Mucosa of rectum (tissue), 2 donors: ENCODE results near the gene PIAS4.

Experiments
- H3K27ac ChIP-seq, 2 donors: one replicate each; pipeline ENCODE4 v1.7.0; 2013; ENCODE audit warnings: inconsistent platforms in 2 of 2, low read depth in 2 of 2, low read length in 2 of 2
- H3K27me3 ChIP-seq, 2 donors: one replicate each; pipeline ENCODE4 v1.7.0; 2013; ENCODE audit warnings: low read length in 2 of 2; ENCODE audit not compliant: control insufficient read depth in 2 of 2, insufficient read depth in 2 of 2
- H3K36me3 ChIP-seq, 2 donors: one replicate each; pipeline ENCODE4 v1.7.0; 2013; ENCODE audit warnings: low read length in 2 of 2; ENCODE audit not compliant: control insufficient read depth in 2 of 2, insufficient read depth in 2 of 2
- H3K4me1 ChIP-seq, 2 donors: one replicate each; pipeline ENCODE4 v1.7.0; 2013; ENCODE audit warnings: low read length in 2 of 2, mild to moderate bottlenecking in 1 of 2; ENCODE audit not compliant: control insufficient read depth in 2 of 2, insufficient read depth in 2 of 2
- H3K4me3 ChIP-seq, 2 donors: one replicate each; pipeline ENCODE4 v1.7.0; 2013; ENCODE audit warnings: low read length in 2 of 2
- H3K9ac ChIP-seq, 2 donors: one replicate each; pipeline ENCODE4 v1.7.0; 2013; ENCODE audit warnings: low read length in 2 of 2, low read depth in 1 of 2, mild to moderate bottlenecking in 1 of 2
- H3K9me3 ChIP-seq, 2 donors: one replicate each; pipeline ENCODE4 v1.7.0; 2013; ENCODE audit warnings: low read length in 2 of 2; ENCODE audit not compliant: control insufficient read depth in 2 of 2
- donor health status: healthy.
- donor health status: Normal muscosa, but diverticular disease.

Gene PIAS4

GRCh38 chr19:4014541-4015491 is 7.3 kb downstream of the PIAS4 start:
- Histone ChIP-seq H3K36me3 (peaks cover 0 to 28% of the 10 kb centered on the region in 2 donors), H3K9ac (no peak overlapping the region), H3K27me3 (no peaks in the 10 kb centered on the region), H3K4me1 (peaks cover 7 to 15% of the 10 kb centered on the region in 2 donors), H3K4me3 (no peak overlapping the region), H3K27ac (peak overlapping the region in 1 of 2 donors; percentile 16), H3K9me3 (no peaks in the 10 kb centered on the region)

- Histone ChIP-seq H3K4me3 (no peak overlapping the region), H3K27ac (peak overlapping the region in 1 of 2 donors; percentile 23), H3K4me1 (peaks cover 7 to 15% of the 10 kb centered on the region in 2 donors), H3K9ac (no peak overlapping the region), H3K36me3 (peaks cover 0 to 28% of the 10 kb centered on the region in 2 donors), H3K27me3 (no peaks in the 10 kb centered on the region), H3K9me3 (no peaks in the 10 kb centered on the region)
These were observed 8.3 kb downstream of the PIAS4 start for GRCh38 chr19:4015705-4016402.

- Histone ChIP-seq H3K4me3 (no peak overlapping the region), H3K27ac (peak overlapping the region in 1 of 2 donors; percentile 23), H3K4me1 (peaks cover 7 to 9% of the 10 kb centered on the region in 2 donors)
These were observed 8.9 kb downstream of the PIAS4 start for GRCh38 chr19:4016486-4016885.

GRCh38 chr19:4016903-4017638 is 9.5 kb downstream of the PIAS4 start:
- Histone ChIP-seq H3K4me1 (peaks cover 6 to 7% of the 10 kb centered on the region in 2 donors), H3K27me3 (no peaks in the 10 kb centered on the region), H3K4me3 (no peak overlapping the region), H3K9me3 (no peaks in the 10 kb centered on the region), H3K9ac (no peak overlapping the region), H3K36me3 (peaks cover 0 to 27% of the 10 kb centered on the region in 2 donors), H3K27ac (no peak overlapping the region)

More at GRCh38 chr19:4016486-4016885, 8.9 kb downstream of the PIAS4 start:
- no peak overlapping the region for H3K9ac ChIP-seq
- H3K9me3 ChIP-seq = no peaks in the 10 kb centered on the region
- H3K27me3 ChIP-seq = no peaks in the 10 kb centered on the region
- H3K36me3 ChIP-seq = peaks cover 0 to 25% of the 10 kb centered on the region in 2 donors

- Histone ChIP-seq H3K27ac (no peak overlapping the region), H3K9me3 (no peaks in the 10 kb centered on the region), H3K4me1 (peaks cover 0 to 4% of the 10 kb centered on the region in 2 donors), H3K9ac (no peak overlapping the region), H3K27me3 (no peaks in the 10 kb centered on the region), H3K4me3 (no peak overlapping the region), H3K36me3 (peaks cover 0 to 25% of the 10 kb centered on the region in 2 donors)
These were observed 10.6 kb downstream of the PIAS4 start for GRCh38 chr19:4018140-4018613.

DNA sequence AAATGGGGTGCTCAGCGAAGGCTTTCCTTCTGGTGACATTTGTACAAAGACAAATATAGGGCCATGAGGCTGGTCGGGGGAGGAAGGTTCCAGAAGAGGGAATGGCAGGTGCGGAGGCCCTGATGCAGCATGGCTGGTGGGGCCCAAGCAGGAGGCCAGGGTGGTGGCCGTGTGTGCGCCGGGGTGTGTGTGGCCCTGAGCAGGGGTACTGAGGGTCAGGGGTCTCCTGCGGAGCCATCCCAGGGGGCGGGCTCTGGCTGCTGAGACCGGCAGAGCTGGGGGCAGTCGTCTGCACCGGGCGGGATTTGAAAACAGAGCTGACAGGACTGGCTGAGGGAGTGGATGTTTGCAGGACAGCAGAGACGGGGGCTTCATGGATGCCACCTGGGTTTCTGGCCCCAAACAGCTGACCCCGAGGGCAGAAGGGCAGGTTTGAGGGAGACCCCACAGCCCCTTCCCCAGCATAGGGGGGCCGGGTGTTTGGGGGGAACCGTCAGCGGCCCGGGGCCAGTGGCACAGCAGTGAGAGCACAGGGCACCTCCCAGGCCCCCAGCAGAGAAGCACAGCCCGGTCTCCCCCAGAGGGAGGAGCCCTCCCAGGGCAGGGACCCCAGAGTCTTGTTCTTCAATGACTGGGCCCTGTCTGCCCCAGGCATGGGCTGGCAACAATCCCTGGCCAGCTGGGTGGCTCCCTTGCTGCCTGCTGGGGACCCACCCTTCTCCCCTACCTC is 11.4 kb downstream of the PIAS4 start:
- no peak overlapping the region for H3K27ac ChIP-seq
- H3K27me3 ChIP-seq = no peaks in the 10 kb centered on the region
- peaks cover 0 to 3% of the 10 kb centered on the region in 2 donors for H3K4me1 ChIP-seq
- H3K9me3 ChIP-seq = no peaks in the 10 kb centered on the region
- H3K9ac ChIP-seq = no peak overlapping the region
- H3K4me3 ChIP-seq = no peak overlapping the region
- peaks cover 0 to 23% of the 10 kb centered on the region in 2 donors for H3K36me3 ChIP-seq

DNA sequence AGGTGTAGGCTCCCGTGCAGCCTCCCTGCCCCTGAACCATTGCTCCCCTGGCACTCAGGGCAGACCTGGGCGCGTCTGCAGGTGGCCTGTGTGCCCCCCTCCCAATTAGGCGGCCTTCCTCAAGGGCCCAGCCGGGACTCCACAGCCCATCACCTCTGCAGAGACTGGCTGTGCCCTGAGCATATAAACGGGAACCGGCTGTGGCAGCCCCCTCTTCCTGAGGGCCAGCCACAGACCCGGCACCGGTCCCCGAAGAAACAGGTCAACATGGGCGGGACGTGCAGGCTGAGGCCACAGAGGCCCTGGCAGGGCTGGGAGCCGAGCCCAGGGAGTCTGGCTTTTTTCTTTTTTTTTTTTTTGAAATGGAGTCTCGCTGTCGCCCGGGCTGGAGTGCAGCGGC is 12.0 kb downstream of the PIAS4 start:
- Histone ChIP-seq H3K4me3 (no peak overlapping the region), H3K9ac (no peak overlapping the region), H3K4me1 (peaks cover 0 to 3% of the 10 kb centered on the region in 2 donors)

GRCh38 chr19:4023600-4024398 is 16.3 kb downstream of the PIAS4 start:
- Histone ChIP-seq H3K4me1 (peaks cover 0 to 3% of the 10 kb centered on the region in 2 donors), H3K36me3 (peaks cover 5 to 21% of the 10 kb centered on the region in 2 donors), H3K9ac (no peak overlapping the region), H3K27me3 (no peaks in the 10 kb centered on the region), H3K27ac (no peak overlapping the region), H3K4me3 (no peak overlapping the region), H3K9me3 (no peaks in the 10 kb centered on the region)

More for the DNA sequence above, 12.0 kb downstream of the PIAS4 start:
- Histone ChIP-seq H3K36me3 (peaks cover 0 to 22% of the 10 kb centered on the region in 2 donors), H3K9me3 (no peaks in the 10 kb centered on the region), H3K27ac (no peak overlapping the region), H3K27me3 (no peaks in the 10 kb centered on the region)

DNA sequence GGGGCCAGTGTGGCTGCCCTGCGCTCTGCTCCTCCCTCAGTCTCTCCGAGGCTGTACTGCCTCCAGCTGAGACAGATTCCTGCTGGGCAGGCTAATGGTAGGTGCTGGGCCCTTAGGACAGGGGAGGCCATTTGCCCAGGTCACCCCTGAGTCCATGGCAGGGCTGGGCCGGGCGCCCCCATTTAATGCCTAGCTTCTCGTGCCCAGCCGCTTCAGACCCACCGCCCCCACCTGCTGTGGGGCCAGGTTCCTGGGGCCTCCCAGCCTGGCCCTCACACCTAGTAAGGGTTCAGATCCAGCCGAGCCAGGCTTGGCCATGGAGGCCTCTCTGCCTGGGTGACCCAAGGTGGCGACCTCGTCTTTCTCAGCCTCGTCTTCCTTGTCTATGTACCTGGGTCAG is 17.8 kb downstream of the PIAS4 start:
- Histone ChIP-seq H3K9me3 (no peaks in the 10 kb centered on the region), H3K36me3 (peaks cover 9 to 24% of the 10 kb centered on the region in 2 donors), H3K27ac (no peak overlapping the region), H3K27me3 (no peaks in the 10 kb centered on the region), H3K4me3 (no peak overlapping the region), H3K4me1 (no peaks in the 10 kb centered on the region), H3K9ac (no peak overlapping the region)
